Osteoblast (primary cell): ENCODE data around the gene UNCX. TPM values are rescaled to one million over a fixed set of nuclear protein-coding genes. Genes with fewer than 3 reads are reported as not detected.

Experiments
- DNase-seq: peaks from one replicate; pipeline ENCODE4 v3.0.0; 2011; ENCODE audit warnings: low spot score, mixed read lengths; ENCODE audit not compliant: insufficient read length; ENCODE audit errors: missing footprints
- H2AFZ ChIP-seq: 2 replicates; pipeline ENCODE4 v1.6.0; 2011; ENCODE audit warnings: mild to moderate bottlenecking, low read length
- H3K27ac ChIP-seq: 2 replicates; pipeline ENCODE4 v1.5.1; 2011; ENCODE audit warnings: mild to moderate bottlenecking, low read depth, low read length, moderate library complexity
- H3K27me3 ChIP-seq: 2 replicates; pipeline ENCODE4 v1.6.0; 2012; ENCODE audit warnings: mild to moderate bottlenecking, control low read depth, inconsistent platforms, low read length, moderate library complexity; ENCODE audit not compliant: insufficient read depth
- H3K36me3 ChIP-seq: 2 replicates; pipeline ENCODE4 v1.5.1; 2011; ENCODE audit warnings: mild to moderate bottlenecking, low read length, control low read depth, moderate library complexity; ENCODE audit not compliant: insufficient read depth
- H3K4me1 ChIP-seq: 2 replicates; pipeline ENCODE4 v1.5.1; 2011; ENCODE audit warnings: mild to moderate bottlenecking, low read length, control low read depth, moderate library complexity; ENCODE audit not compliant: insufficient read depth
- H3K4me2 ChIP-seq: 2 replicates; pipeline ENCODE4 v1.6.0; 2011; ENCODE audit warnings: mild to moderate bottlenecking, low read length; ENCODE audit not compliant: insufficient read depth
- H3K4me3 ChIP-seq: fragments of 200-600 bp; sonication (generic); 3 replicates; pipeline ENCODE4 v1.5.1; 2012; ENCODE audit warnings: mild to moderate bottlenecking, low read length, inconsistent platforms; ENCODE audit not compliant: insufficient read depth
- H3K79me2 ChIP-seq: 2 replicates; pipeline ENCODE4 v1.6.0; 2012; ENCODE audit warnings: mild to moderate bottlenecking, low read length, control low read depth, inconsistent platforms; ENCODE audit not compliant: insufficient read depth
- H3K9me3 ChIP-seq: 2 replicates; pipeline ENCODE4 v1.5.1; 2011; ENCODE audit warnings: low read depth, low read length, control low read depth
- H4K20me1 ChIP-seq: 2 replicates; pipeline ENCODE4 v1.6.0; 2012; ENCODE audit warnings: mild to moderate bottlenecking, low read length, control low read depth; ENCODE audit not compliant: insufficient read depth
- total RNA-seq: library from RNA; depleted of rRNA; stranded (reverse); fragments of >200 nt; gene quantifications from 2 replicates; pipeline ENCODE4 v1.2.3, GENCODE V29; 2012
- TF ChIP-seq, protein P1 (sequence below): IDR thresholded peaks from 2 replicates; pipeline ENCODE4 v1.5.1; 2011; ENCODE audit warnings: mild to moderate bottlenecking, low read depth, low read length, moderate library complexity; ENCODE audit errors: extremely low read depth

The UNCX gene
- total RNA-seq, 1 donor = not detected

DNA sequence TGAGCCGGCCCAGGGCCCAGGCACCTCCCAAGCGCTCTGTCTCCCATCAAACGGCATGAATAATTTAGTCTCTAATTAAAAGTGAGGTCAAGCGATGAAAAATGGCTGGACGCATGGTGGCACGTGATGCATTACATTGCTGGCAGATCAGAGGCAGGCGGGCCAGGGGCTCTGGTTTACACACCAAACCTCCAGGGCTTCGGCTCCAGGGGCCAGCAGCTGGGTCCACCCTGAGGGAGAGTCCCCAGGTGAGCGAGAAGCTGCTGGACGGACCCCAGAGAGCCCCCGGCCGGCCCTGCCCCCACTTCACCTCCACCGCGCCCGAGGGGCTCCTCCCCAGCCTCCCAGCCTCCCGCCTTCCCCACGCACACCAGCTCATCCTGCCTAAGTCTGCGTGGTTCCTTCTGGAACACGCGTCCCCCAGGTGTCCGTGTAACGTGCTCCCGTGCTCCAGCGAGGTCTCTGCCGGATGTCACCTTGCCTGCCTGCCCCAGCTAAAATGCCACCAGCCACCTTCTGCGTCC is 23.2 kb downstream of the UNCX start:
- H3K27me3 ChIP-seq = peaks cover 51% of the 10 kb centered on the region
- TF ChIP-seq, protein P1, sequence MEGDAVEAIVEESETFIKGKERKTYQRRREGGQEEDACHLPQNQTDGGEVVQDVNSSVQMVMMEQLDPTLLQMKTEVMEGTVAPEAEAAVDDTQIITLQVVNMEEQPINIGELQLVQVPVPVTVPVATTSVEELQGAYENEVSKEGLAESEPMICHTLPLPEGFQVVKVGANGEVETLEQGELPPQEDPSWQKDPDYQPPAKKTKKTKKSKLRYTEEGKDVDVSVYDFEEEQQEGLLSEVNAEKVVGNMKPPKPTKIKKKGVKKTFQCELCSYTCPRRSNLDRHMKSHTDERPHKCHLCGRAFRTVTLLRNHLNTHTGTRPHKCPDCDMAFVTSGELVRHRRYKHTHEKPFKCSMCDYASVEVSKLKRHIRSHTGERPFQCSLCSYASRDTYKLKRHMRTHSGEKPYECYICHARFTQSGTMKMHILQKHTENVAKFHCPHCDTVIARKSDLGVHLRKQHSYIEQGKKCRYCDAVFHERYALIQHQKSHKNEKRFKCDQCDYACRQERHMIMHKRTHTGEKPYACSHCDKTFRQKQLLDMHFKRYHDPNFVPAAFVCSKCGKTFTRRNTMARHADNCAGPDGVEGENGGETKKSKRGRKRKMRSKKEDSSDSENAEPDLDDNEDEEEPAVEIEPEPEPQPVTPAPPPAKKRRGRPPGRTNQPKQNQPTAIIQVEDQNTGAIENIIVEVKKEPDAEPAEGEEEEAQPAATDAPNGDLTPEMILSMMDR = no peak
- H4K20me1 ChIP-seq = no peaks in the 10 kb centered on the region

DNA sequence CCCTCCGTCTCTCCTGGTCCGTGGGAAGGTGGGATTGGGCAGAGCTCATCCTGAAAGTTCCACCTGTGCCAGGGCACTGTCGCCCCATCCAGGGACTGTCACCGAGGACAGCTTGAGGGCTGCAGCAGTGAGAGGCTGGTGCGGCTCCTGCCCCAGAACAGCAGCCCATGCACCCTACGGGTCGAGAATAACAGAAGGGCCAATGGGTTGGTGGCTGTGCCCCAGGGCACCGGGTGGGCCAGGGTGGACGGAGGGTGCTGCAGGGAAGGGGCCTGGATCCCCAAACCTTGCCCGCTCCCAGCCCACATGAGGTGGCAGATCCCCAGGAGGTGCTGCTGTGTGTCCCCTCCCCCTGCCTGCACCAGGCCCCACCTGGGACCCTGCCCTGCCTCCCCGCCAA is 23.9 kb downstream of the UNCX start:
- H3K4me1 ChIP-seq = no peaks in the 10 kb centered on the region
- H3K79me2 ChIP-seq = no peaks in the 10 kb centered on the region
- no peak overlapping the region for H3K4me3 ChIP-seq
- no peaks in the 10 kb centered on the region for H4K20me1 ChIP-seq
- H3K27me3 ChIP-seq = peaks cover 49% of the 10 kb centered on the region
- H3K27ac ChIP-seq = no peak overlapping the region
- no peaks in the 10 kb centered on the region for H3K36me3 ChIP-seq
- H3K4me2 ChIP-seq = no peak overlapping the region
- no peaks in the 10 kb centered on the region for H3K9me3 ChIP-seq
- H2AFZ ChIP-seq = no peak overlapping the region
- no peak for DNase-seq
- TF ChIP-seq, protein P1 = no peak

More for the DNA sequence above, 23.2 kb downstream of the UNCX start:
- Histone ChIP-seq H3K27ac (no peak overlapping the region), H3K4me1 (no peaks in the 10 kb centered on the region), H2AFZ (no peak overlapping the region), H3K9me3 (no peaks in the 10 kb centered on the region), H3K4me3 (no peak overlapping the region), H3K36me3 (no peaks in the 10 kb centered on the region), H3K79me2 (no peaks in the 10 kb centered on the region), H3K4me2 (no peak overlapping the region)
- no peak for DNase-seq

DNA sequence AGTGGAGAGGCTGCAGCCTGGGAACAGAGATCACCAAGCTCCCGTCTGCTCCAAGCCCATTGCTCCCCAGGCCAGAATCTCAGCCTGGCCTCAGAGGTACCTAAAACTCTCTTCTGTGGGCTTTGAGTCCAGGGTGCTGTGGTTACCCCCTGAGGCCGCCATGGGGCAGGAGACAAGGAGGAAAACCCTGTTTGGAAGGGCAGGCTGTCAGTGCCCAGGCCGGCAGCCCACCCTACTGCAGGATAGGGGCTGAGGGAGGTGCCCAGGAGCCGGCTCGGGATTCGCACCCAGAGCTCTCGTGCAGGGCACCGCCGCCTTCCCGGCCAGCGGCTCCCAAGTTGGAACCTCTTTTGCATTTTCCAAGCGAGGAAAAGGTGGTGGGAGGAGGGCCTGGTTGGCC is 24.5 kb downstream of the UNCX start:
- H3K4me1 ChIP-seq = no peaks in the 10 kb centered on the region
- no peak for DNase-seq
- H3K4me3 ChIP-seq = no peak overlapping the region
- no peak overlapping the region for H2AFZ ChIP-seq
- no peaks in the 10 kb centered on the region for H3K36me3 ChIP-seq
- H3K79me2 ChIP-seq = no peaks in the 10 kb centered on the region
- H3K27me3 ChIP-seq = peaks cover 47% of the 10 kb centered on the region
- H3K27ac ChIP-seq = no peak overlapping the region
- no peaks in the 10 kb centered on the region for H4K20me1 ChIP-seq
- no peak overlapping the region for H3K4me2 ChIP-seq
- TF ChIP-seq, protein P1 = no peak
- no peaks in the 10 kb centered on the region for H3K9me3 ChIP-seq

DNA sequence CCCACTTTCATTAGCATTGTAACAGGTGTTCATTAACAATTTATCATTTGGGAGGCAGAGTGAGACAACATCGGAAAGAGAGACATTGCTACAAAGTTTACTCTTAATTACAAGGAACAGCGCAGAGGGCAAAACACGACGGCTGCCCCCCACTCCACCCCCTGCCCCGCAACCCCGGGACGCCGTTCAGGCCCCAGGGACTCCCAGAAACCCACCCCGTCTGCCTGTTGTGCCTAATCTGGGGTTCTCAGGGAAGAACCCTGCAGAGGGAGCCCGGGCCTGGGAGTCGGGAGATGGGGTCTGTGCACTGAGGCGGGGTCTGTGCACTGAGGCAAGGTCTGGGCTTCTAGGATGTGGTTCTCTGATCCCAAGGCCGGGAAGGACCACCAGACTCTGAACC is 25.2 kb downstream of the UNCX start:
- H3K27ac ChIP-seq = no peak overlapping the region
- no peaks in the 10 kb centered on the region for H4K20me1 ChIP-seq
- no peaks in the 10 kb centered on the region for H3K9me3 ChIP-seq
- peaks cover 46% of the 10 kb centered on the region for H3K27me3 ChIP-seq
- no peak for DNase-seq
- TF ChIP-seq, protein P1 = no peak
- no peaks in the 10 kb centered on the region for H3K79me2 ChIP-seq
- H2AFZ ChIP-seq = no peak overlapping the region
- no peak overlapping the region for H3K4me3 ChIP-seq
- H3K36me3 ChIP-seq = no peaks in the 10 kb centered on the region
- H3K4me2 ChIP-seq = no peak overlapping the region
- H3K4me1 ChIP-seq = no peaks in the 10 kb centered on the region
